22Rv1 (cell line): ENCODE results near the gene ANKS1A.

Experiments used
- H3K27ac ChIP-seq: fragments of 450-650 bp; 2 replicates; pipeline ENCODE4 v1.5.1; 2017
- CTCF ChIP-seq: fragments of 450-650 bp; IDR thresholded peaks from 2 replicates; pipeline ENCODE4 v1.5.1; 2017; ENCODE audit warnings: mild to moderate bottlenecking
- ZFX ChIP-seq: fragments of 450-650 bp; IDR thresholded peaks from 2 replicates; pipeline ENCODE4 v1.6.1; 2017; ENCODE audit warnings: antibody characterized with exemption, borderline replicate concordance

The ANKS1A gene

GRCh38 chr6:34973547-34974248 lies 84.6 kb downstream of the ANKS1A start:
- TF ChIP-seq ZFX (no peak), CTCF (no peak)
- H3K27ac ChIP-seq = no peak overlapping the region

GRCh38 chr6:34974249-34974642 lies 85.2 kb downstream of the ANKS1A start:
- TF ChIP-seq ZFX = no peak

GRCh38 chr6:34976239-34976638 lies 87.2 kb downstream of the ANKS1A start:
- TF ChIP-seq ZFX = no peak
- TF ChIP-seq CTCF = no peak
- no peak overlapping the region for H3K27ac ChIP-seq

More at GRCh38 chr6:34974249-34974642, 85.2 kb downstream of the ANKS1A start:
- H3K27ac ChIP-seq = no peak overlapping the region

- TF ChIP-seq ZFX (no peak), CTCF (no peak)
These were observed 90.2 kb downstream of the ANKS1A start for GRCh38 chr6:34979218-34979617.

GRCh38 chr6:34979994-34980393 lies 90.9 kb downstream of the ANKS1A start:
- no peak overlapping the region for H3K27ac ChIP-seq
- no peak for TF ChIP-seq CTCF
- no peak for TF ChIP-seq ZFX

More at GRCh38 chr6:34979218-34979617, 90.2 kb downstream of the ANKS1A start:
- H3K27ac ChIP-seq = no peak overlapping the region

- TF ChIP-seq CTCF (no peak), ZFX (no peak)
- no peak overlapping the region for H3K27ac ChIP-seq
These were observed 92.3 kb downstream of the ANKS1A start for GRCh38 chr6:34981366-34981765.

- no peak for TF ChIP-seq ZFX
- TF ChIP-seq CTCF = no peak
- H3K27ac ChIP-seq = no peak overlapping the region
These were observed 92.9 kb downstream of the ANKS1A start for GRCh38 chr6:34981951-34982350.

GRCh38 chr6:34982424-34982852 lies 93.4 kb downstream of the ANKS1A start:
- H3K27ac ChIP-seq = no peak overlapping the region
- peak; percentile 40 for TF ChIP-seq CTCF
- no peak for TF ChIP-seq ZFX
